Posterior cingulate gyrus (tissue), 11 donors: ENCODE measurements around the gene CELF5.
"Not testable (repeated sequence)": the region's sequence is repeated elsewhere in the genome, so short reads cannot be mapped to it uniquely, and the experiment has no call there.

Source experiments
- DNase-seq, 10 donors: peaks; one replicate each; pipeline versions ENCODE4 v3.0.0 to v3.0.0-alpha.2; 2020 to 2021; ENCODE audit warnings: mixed read lengths in 3 of 10
- intact Hi-C: fragments of 100-400 bp; cut with DNase I; formaldehyde crosslinking; loops from one replicate; pipeline ENCODE4 v1.15.1; 2023

CELF5 gene

GRCh38 chr19:3206216-3206953 lies 18.1 kb upstream of the CELF5 start:
- no peak for DNase-seq
- intact Hi-C loops: no loop called here

GRCh38 chr19:3207461-3208242 lies 16.8 kb upstream of the CELF5 start:
- intact Hi-C loops: no loop called here
- no peak for DNase-seq

GRCh38 chr19:3208317-3209207 lies 15.9 kb upstream of the CELF5 start:
- no peak for DNase-seq
- intact Hi-C loops: no loop called here

- DNase-seq: peak in 4 of 10 donors; percentile 39 to 57 (median 46)
- intact Hi-C loops: no loop called here
These were observed 14.0 kb upstream of the CELF5 start for GRCh38 chr19:3210347-3211017.

GRCh38 chr19:3211191-3211590 lies 13.3 kb upstream of the CELF5 start:
- no peak for DNase-seq
- intact Hi-C loops: no loop called here

- peak in 1 of 10 donors; percentile 54 for DNase-seq
- intact Hi-C loops: no loop called here
These were observed 11.3 kb upstream of the CELF5 start for GRCh38 chr19:3213159-3213558.

- no peak for DNase-seq
- intact Hi-C loops: no loop called here
These were observed 7.6 kb upstream of the CELF5 start for GRCh38 chr19:3216874-3217273.

- intact Hi-C loops: no loop called here
- no peak for DNase-seq
These were observed 3.9 kb upstream of the CELF5 start for GRCh38 chr19:3220576-3220975.

- intact Hi-C loops, DNase-seq: not testable (repeated sequence)
These were observed 2.9 kb upstream of the CELF5 start for GRCh38 chr19:3221576-3221975.

GRCh38 chr19:3222709-3223108 lies 1.8 kb upstream of the CELF5 start:
- intact Hi-C loops: no loop called here
- DNase-seq: no peak

GRCh38 chr19:3225169-3225485 lies 666 bp downstream of the CELF5 start:
- no peak for DNase-seq
- intact Hi-C loops: no loop called here

GRCh38 chr19:3225677-3226093 lies 1.2 kb downstream of the CELF5 start:
- no peak for DNase-seq
- intact Hi-C loops: no loop called here

- DNase-seq: no peak
- intact Hi-C loops: no loop called here
These were observed 2.7 kb downstream of the CELF5 start for GRCh38 chr19:3227054-3227626.

GRCh38 chr19:3229346-3229743 lies 4.9 kb downstream of the CELF5 start:
- intact Hi-C loops: no loop called here
- no peak for DNase-seq

- DNase-seq: peak in 1 of 10 donors; percentile 24
- intact Hi-C loops: no loop called here
These were observed 5.5 kb downstream of the CELF5 start for GRCh38 chr19:3229888-3230496.

- DNase-seq: no peak
- intact Hi-C loops: no loop called here
These were observed 6.8 kb downstream of the CELF5 start for GRCh38 chr19:3231288-3231687.

- DNase-seq: no peak
- intact Hi-C loops: no loop called here
These were observed 8.7 kb downstream of the CELF5 start for GRCh38 chr19:3233116-3233515.

- intact Hi-C loops: no loop called here
These were observed 9.4 kb downstream of the CELF5 start for GRCh38 chr19:3233831-3234230.

GRCh38 chr19:3234800-3235199 lies 10.3 kb downstream of the CELF5 start:
- peak in 1 of 10 donors; percentile 54 for DNase-seq
- intact Hi-C loops: no loop called here

More at GRCh38 chr19:3233831-3234230, 9.4 kb downstream of the CELF5 start:
- peak in 1 of 10 donors; percentile 30 for DNase-seq

GRCh38 chr19:3235604-3236003 lies 11.1 kb downstream of the CELF5 start:
- DNase-seq, intact Hi-C loops: not testable (repeated sequence)
